Endothelial cell (in vitro differentiated cells): ENCODE measurements around the gene TLL2. TPM values are rescaled to one million over a fixed set of nuclear protein-coding genes. Genes with fewer than 3 reads are reported as not detected.

Source experiments
- DNase-seq: peaks from one replicate; pipeline ENCODE4 v3.0.0; 2021; ENCODE audit warnings: low spot score
- H3K27ac Mint-ChIP-seq: one replicate; pipeline ENCODE4 v1.8.0; 2021; ENCODE audit warnings: mixed read lengths, inconsistent platforms; ENCODE audit not compliant: unreplicated experiment
- H3K27me3 Mint-ChIP-seq: one replicate; pipeline ENCODE4 v1.8.0; 2021; ENCODE audit warnings: mild to moderate bottlenecking, moderate library complexity, mixed read lengths, inconsistent platforms; ENCODE audit not compliant: unreplicated experiment
- H3K36me3 Mint-ChIP-seq: one replicate; pipeline ENCODE4 v1.8.0; 2021; ENCODE audit warnings: mild to moderate bottlenecking, low read depth, mixed read lengths, inconsistent platforms; ENCODE audit not compliant: unreplicated experiment
- H3K4me1 Mint-ChIP-seq: one replicate; pipeline ENCODE4 v1.8.0; 2021; ENCODE audit warnings: mild to moderate bottlenecking, mixed read lengths, inconsistent platforms; ENCODE audit not compliant: unreplicated experiment
- H3K4me3 Mint-ChIP-seq: one replicate; pipeline ENCODE4 v1.8.0; 2021; ENCODE audit warnings: mild to moderate bottlenecking, mixed read lengths, inconsistent platforms; ENCODE audit not compliant: unreplicated experiment
- H3K9me3 Mint-ChIP-seq: one replicate; pipeline ENCODE4 v1.8.0; 2021; ENCODE audit warnings: mixed read lengths, inconsistent platforms; ENCODE audit not compliant: unreplicated experiment
- total RNA-seq: library from RNA; stranded (reverse); fragmentation: NEBNext Ultra II Directional; extraction: Animal tissue kit (Norgen Biotek cat#: 25700); gene quantifications from one replicate; pipeline ENCODE4 v1.2.1, GENCODE V29; 2021; ENCODE audit not compliant: unreplicated experiment
- TF ChIP-seq, protein P1 (sequence below): fragments of 200-600 bp; sonication (generic); IDR thresholded peaks from one replicate; pipeline ENCODE4 v1.5.0; 2021; ENCODE audit warnings: antibody characterized with exemption; ENCODE audit not compliant: unreplicated experiment

Gene TLL2
- total RNA-seq, 1 donor from 2014 or later: 0.41 TPM

DNA sequence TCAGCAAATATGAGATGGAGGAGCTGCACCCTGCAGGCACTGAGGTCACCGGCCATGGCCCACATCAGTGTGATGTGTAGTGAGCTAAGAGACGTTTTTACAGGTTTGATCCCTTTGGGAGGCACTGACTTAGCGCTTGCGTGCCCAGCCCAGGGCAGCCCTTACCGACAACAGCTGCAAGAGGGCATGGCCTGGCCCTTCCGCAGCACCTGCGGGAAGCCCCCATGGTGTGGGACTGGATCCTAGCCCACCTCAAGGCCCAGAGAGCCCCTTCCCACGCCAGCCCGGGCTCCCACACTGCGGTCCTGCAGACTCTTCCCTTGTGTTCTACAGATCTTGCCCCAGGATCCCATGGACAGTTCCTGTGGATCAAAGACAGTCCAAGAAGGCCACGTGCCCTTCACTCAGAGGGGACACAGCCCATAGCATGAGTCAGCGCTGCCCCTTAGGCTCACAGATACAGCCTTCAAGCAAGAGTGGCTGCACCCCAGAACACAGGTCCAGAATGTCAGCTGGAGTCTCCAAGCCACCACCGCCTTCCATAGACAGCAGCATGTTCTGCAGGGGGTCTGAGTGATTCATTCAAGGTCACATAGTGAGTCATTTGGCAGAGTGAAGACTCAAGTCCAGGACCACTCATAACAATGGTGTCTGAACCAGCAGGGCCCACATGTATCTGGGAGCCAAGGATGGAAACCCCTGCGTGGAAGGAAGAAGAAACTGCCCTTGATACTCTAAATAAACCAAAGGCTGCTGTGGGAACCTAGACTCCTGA lies 25.4 kb downstream of the TLL2 start:
- H3K27ac Mint-ChIP-seq: no peak overlapping the region
- TF ChIP-seq, protein P1, sequence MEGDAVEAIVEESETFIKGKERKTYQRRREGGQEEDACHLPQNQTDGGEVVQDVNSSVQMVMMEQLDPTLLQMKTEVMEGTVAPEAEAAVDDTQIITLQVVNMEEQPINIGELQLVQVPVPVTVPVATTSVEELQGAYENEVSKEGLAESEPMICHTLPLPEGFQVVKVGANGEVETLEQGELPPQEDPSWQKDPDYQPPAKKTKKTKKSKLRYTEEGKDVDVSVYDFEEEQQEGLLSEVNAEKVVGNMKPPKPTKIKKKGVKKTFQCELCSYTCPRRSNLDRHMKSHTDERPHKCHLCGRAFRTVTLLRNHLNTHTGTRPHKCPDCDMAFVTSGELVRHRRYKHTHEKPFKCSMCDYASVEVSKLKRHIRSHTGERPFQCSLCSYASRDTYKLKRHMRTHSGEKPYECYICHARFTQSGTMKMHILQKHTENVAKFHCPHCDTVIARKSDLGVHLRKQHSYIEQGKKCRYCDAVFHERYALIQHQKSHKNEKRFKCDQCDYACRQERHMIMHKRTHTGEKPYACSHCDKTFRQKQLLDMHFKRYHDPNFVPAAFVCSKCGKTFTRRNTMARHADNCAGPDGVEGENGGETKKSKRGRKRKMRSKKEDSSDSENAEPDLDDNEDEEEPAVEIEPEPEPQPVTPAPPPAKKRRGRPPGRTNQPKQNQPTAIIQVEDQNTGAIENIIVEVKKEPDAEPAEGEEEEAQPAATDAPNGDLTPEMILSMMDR: no peak
- H3K9me3 Mint-ChIP-seq: no peaks in the 10 kb centered on the region
- H3K27me3 Mint-ChIP-seq: no peaks in the 10 kb centered on the region
- no peak for DNase-seq
- H3K4me3 Mint-ChIP-seq: no peak overlapping the region
- H3K36me3 Mint-ChIP-seq: no peaks in the 10 kb centered on the region
- H3K4me1 Mint-ChIP-seq: no peaks in the 10 kb centered on the region

DNA sequence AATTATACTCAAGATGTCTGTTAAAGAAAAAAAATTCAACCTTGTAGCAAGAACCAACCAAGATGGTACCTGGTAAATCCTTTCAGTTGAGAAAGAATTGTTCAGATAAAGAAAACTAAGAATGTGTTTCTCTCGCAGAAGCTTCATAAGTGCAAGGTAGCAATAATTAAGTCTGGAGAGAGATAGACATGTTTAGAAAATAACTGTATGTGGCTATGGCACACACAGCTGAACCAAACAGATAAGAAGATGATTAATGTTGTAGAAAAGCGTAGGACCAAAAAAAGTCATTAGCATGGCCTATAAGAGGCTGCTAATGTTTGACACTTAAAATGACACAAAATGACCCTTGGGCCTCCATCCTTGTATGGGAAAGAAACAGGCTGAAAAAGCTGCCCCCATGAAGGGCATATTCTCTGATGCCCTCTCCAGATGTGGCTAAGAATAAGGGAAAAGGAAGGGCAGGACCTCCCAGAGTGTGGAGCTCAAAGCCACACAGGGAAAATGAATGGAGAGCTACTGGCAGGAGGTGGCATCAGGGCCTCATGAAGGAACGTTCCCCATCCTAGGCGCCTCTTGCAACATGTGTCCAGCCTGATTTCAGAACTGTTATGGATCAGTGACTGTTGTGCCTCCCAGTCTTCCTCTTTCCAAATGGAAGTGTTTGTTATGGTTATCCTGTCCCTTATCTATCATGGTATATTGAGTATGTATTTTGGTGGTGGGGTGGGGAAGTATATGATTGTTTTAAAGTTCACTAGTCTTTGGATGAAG lies 30.7 kb downstream of the TLL2 start:
- H3K36me3 Mint-ChIP-seq: no peaks in the 10 kb centered on the region
- peaks cover 2% of the 10 kb centered on the region for H3K27me3 Mint-ChIP-seq
- TF ChIP-seq, protein P1: no peak
- no peak for DNase-seq
- H3K27ac Mint-ChIP-seq: no peak overlapping the region
- no peaks in the 10 kb centered on the region for H3K4me1 Mint-ChIP-seq
- H3K9me3 Mint-ChIP-seq: peaks cover 4% of the 10 kb centered on the region
- H3K4me3 Mint-ChIP-seq: no peak overlapping the region

DNA sequence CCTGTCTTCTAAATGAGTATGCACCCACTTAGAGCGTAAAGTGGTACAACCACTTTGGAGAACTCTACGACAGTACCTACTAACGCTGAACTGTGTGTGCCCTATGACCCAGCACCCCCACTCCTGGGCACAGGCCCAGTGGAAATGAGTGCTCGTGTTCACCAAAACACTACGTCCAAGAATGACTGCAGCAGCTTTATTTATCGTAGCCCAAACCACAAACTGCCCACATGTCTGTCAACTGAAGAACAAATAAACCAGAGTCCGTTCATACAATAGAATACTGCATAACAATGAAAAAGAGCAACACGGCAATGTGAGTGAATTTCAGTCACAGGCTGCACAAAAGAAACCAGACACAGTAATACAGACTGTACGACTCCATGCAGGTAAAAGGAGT lies 35.4 kb downstream of the TLL2 start:
- DNase-seq: no peak
- Mint-ChIP-seq H3K36me3 (no peaks in the 10 kb centered on the region), H3K27ac (no peak overlapping the region), H3K27me3 (peaks cover 2% of the 10 kb centered on the region), H3K4me3 (no peak overlapping the region), H3K9me3 (peaks cover 4% of the 10 kb centered on the region), H3K4me1 (peaks cover 4% of the 10 kb centered on the region)
- TF ChIP-seq, protein P1: no peak

DNA sequence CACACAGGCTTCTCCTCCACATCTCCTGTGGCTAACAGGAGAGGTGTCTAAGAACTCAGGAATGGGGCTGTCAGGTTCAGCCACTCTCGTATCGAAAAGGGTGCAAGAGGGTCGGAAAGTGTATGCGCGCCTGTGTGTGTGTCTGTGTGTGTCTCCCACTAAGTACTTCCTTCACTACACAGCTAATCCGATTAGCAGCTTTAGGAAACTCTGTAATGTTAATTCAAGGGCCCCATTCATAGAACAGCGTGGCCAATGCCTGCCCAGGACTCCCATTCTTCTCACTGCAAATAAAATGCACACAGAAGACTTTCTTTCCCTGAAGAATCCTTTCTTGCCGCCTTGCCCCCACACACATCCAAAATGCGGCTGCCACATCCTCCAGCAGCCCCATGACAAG lies 39.9 kb downstream of the TLL2 start:
- peaks cover 5% of the 10 kb centered on the region for H3K4me1 Mint-ChIP-seq
- no peak for DNase-seq
- TF ChIP-seq, protein P1: no peak
- no peaks in the 10 kb centered on the region for H3K9me3 Mint-ChIP-seq
- no peak overlapping the region for H3K27ac Mint-ChIP-seq
- H3K4me3 Mint-ChIP-seq: no peak overlapping the region
- H3K36me3 Mint-ChIP-seq: no peaks in the 10 kb centered on the region
- peaks cover 6% of the 10 kb centered on the region for H3K27me3 Mint-ChIP-seq

DNA sequence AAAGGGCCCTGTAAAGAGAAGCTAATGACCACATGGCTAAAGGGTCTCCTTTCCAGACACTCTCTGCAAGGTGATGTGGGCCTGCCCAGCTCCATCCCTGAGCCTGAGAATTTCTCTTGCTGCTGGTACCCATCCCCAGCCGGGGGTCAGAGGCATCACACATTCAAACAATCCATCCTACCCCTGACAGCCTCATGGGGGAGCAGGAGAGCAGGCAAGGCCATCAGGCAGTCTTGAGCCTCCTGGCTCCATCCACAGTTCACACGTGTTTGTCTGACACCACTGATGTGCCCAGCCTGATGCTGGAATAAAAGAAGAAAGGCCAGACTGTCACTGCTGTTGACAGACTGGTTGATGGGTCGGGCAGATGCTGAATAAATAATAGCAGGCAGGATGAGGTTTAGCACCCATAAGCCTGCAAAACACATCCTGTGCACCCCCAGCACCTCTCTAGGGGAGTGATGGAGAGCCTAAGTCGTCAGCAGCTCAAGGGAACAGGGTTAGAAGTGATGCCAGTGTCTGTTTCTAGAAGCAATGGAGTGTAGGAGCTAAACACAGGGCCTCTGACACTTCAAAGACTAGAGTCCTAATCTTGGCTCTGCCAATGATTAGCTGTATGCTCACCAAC lies 43.5 kb downstream of the TLL2 start:
- H3K27me3 Mint-ChIP-seq: peaks cover 7% of the 10 kb centered on the region
- TF ChIP-seq, protein P1: no peak
- H3K4me1 Mint-ChIP-seq: peaks cover 5% of the 10 kb centered on the region
- H3K27ac Mint-ChIP-seq: no peak overlapping the region
- H3K36me3 Mint-ChIP-seq: no peaks in the 10 kb centered on the region
- no peak overlapping the region for H3K4me3 Mint-ChIP-seq
- H3K9me3 Mint-ChIP-seq: no peaks in the 10 kb centered on the region
- peak; percentile 70 for DNase-seq
